Measurements from ENCODE around the gene NT5C.

DNA sequence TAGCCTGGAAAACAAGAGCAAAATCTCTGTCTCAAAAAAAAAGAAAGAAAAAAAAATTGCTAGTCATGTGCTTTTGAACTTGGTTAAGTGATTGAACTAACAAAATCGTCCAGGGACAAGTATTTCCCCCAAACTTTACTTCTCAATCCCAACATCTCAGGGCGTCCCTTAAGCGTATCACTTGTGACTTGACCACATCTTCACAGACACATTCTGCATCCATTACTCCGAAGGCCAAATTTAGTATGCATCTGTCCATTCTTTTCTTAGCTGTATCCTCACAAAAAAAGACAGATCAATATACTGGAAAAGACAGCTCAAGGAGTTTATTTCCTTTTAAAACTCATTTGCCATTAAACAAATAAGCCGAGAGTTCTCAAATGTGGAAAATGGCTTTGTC, 28.7 kb upstream of the NT5C start:
- no peak for TF ChIP-seq CTCF (conservative IDR thresholded peaks at IDR 0.05)
- no peak for TF ChIP-seq EZH2 (IDR thresholded peaks at IDR 0.05; ENCODE audit: low read depth)
